Right lobe of liver (tissue), 4 donors: ENCODE results near the gene TGM6.

Experiments
- CTCF ChIP-seq, 4 donors: fragments of 200-600 bp in 3 of 4; fragments of 450-650 bp in 1 of 4; IDR thresholded peaks; one replicate each; pipeline versions ENCODE4 v1.5.1 to v1.8.0; 2016 to 2022; ENCODE audit warnings: antibody characterized with exemption in 4 of 4, mild to moderate bottlenecking in 2 of 4
- POLR2A ChIP-seq: fragments of 450-650 bp; IDR thresholded peaks from one replicate; pipeline ENCODE4 v1.6.1; 2017; ENCODE audit warnings: antibody characterized with exemption, mild to moderate bottlenecking
- donor health status: DM: no; HTN: no; CAD: no.
- donor health status: DM: no; HTN: no; CAD: no.
- donor health status: DM: no; HTN: yes; CAD: no.

GRCh38 chr20:2418388-2418787 is 37.7 kb downstream of the TGM6 start:
- TF ChIP-seq CTCF (IDR thresholded peaks at IDR 0.05) (no peak), POLR2A (no peak)
